Upper lobe of right lung (tissue), 1 donor: ENCODE data around the gene LIPH. TPM values are rescaled to one million over a fixed set of nuclear protein-coding genes. Genes with fewer than 3 reads are reported as not detected.

Source experiments
- ATAC-seq: fragments of 200-7000 bp; cut with Tn5 transposase; one replicate; pipeline ENCODE4 v1.9.1; 2020; ENCODE audit warnings: mild to moderate bottlenecking, moderate library complexity
- DNase-seq: peaks from one replicate; pipeline ENCODE4 v3.0.0-alpha.2; 2020
- H3K27ac ChIP-seq: fragments of 200-600 bp; one replicate; pipeline ENCODE4 v1.8.0; 2022
- H3K27me3 ChIP-seq: fragments of 200-600 bp; one replicate; pipeline ENCODE4 v1.8.0; 2022; ENCODE audit warnings: mild to moderate bottlenecking
- H3K36me3 ChIP-seq: fragments of 200-600 bp; one replicate; pipeline ENCODE4 v1.8.0; 2022
- H3K4me1 ChIP-seq: fragments of 200-600 bp; one replicate; pipeline ENCODE4 v1.8.0; 2022
- H3K4me3 ChIP-seq: fragments of 200-600 bp; one replicate; pipeline ENCODE4 v1.8.0; 2022; ENCODE audit warnings: mild to moderate bottlenecking
- H3K9me3 ChIP-seq: fragments of 200-600 bp; one replicate; pipeline ENCODE4 v1.8.0; 2022
- CTCF ChIP-seq: fragments of 200-600 bp; IDR thresholded peaks from one replicate; pipeline ENCODE4 v1.8.0; 2022; ENCODE audit warnings: antibody characterized with exemption
- intact Hi-C: fragments of 100-400 bp; cut with DNase I; formaldehyde crosslinking; loops from one replicate; pipeline ENCODE4 v1.11.0; 2022
- total RNA-seq: library from RNA; stranded (reverse); fragmentation: NEBNext Ultra II Directional; extraction: Animal tissue kit (Norgen Biotek cat#: 25700); gene quantifications from one replicate; pipeline ENCODE4 v1.2.1, GENCODE V29; 2021
- donor health status: DM: no; HTN: yes; CAD: no; lungs with severe emphysema.

The LIPH gene
- total RNA-seq, 1 donor from 2014 or later: 38.0 TPM

DNA sequence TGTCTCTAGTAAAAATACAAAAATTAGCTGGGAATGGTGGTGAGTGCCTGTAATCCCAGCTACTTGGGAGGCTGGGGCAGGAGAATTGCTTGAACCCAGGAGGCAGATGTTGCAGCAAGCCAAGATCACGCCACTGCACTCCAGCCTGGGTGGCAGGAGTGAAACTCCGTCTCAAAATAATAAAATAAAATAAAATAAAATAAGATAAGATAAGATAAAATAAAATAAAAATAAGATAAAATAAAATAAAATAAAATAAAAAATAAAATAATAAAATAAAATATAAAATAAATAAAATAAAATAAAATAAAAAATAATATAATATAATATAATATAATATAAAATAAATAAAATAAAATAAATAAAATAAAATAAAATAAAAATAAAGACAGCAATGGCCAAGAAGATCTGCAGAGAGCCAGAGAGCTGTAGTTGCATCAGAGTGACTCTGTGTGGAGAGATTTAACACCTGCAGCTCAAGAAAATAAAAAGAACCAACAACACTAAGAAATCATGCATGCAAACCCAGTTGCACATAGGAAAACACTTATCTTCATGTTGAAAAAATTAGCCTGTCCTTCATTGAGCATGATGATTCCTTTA is 25.9 kb downstream of the LIPH start:
- no peak for TF ChIP-seq CTCF
- H3K9me3 ChIP-seq: no peaks in the 10 kb centered on the region
- no peaks in the 10 kb centered on the region for H3K27me3 ChIP-seq
- intact Hi-C loops: no loop called here
- ATAC-seq (no peak), DNase-seq (no peak)
- H3K27ac ChIP-seq: no peak overlapping the region
- no peaks in the 10 kb centered on the region for H3K4me1 ChIP-seq
- H3K36me3 ChIP-seq: peaks cover 6% of the 10 kb centered on the region
- no peak overlapping the region for H3K4me3 ChIP-seq

DNA sequence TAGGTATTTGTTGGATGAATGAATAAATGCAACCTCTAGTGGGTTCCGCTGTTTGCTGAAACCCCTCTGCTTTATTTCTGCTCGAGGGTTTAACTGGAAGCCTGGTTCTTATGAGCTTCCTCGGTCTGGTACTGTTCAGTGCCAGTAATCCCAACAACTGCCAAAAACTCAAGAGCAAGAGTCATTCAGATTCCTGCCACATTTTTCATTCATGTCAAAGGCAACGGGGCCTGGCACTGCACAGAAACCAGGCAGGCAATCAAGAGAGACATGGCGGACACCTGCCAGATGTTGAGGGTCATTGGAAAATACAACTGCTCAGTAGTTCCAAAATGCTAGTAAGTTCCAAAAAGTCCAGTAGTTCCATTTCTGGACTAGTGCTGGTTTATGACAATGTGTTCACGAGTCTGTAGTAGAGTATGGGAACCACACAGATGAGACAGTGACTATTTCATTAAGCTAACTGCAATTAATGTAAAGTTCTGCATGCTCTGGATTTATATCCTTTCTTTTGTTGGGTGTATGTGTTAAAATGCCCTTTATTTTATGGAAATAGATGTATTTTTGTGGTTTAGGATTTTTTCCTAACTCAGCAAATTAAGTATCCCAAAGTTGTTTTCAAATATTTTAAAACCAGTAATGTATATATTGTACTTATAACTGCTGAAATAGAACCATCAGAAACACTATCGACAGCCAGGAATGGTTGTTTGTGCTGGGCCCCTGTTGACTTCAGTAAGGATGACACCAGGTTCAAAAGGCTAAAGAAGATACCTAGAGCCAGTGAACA is 30.8 kb downstream of the LIPH start:
- no peak overlapping the region for H3K27ac ChIP-seq

DNA sequence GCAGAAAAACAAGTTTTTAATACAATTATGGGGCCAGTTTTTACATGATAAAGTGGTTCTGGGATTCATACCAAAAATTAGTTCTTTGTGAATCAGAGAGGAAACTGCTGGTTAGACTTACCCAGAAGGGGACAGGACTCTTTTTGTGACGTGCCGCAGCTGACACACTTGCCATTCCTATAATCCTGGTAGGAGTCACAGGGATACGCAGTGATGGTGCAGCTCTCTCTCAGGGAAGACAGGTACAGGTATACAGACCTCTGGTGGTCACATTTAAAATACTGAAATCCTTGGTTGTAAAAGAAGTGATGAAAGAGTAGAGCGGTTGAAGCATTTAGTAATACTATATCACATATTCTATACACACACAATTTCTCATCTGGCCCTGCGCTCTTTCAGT is 33.4 kb downstream of the LIPH start:
- Histone ChIP-seq H3K4me3 (no peak overlapping the region), H3K27ac (no peak overlapping the region), H3K27me3 (no peaks in the 10 kb centered on the region), H3K9me3 (no peaks in the 10 kb centered on the region), H3K36me3 (peaks cover 8% of the 10 kb centered on the region), H3K4me1 (no peaks in the 10 kb centered on the region)
- DNase-seq (no peak), ATAC-seq (no peak)
- intact Hi-C loops: no loop called here
- TF ChIP-seq CTCF: no peak

More for the DNA sequence above, 30.8 kb downstream of the LIPH start:
- no peak for TF ChIP-seq CTCF
- intact Hi-C loops: no loop called here
- H3K9me3 ChIP-seq: no peaks in the 10 kb centered on the region
- DNase-seq: no peak
- ATAC-seq: peak; percentile 65
- peaks cover 9% of the 10 kb centered on the region for H3K36me3 ChIP-seq
- no peaks in the 10 kb centered on the region for H3K27me3 ChIP-seq
- H3K4me3 ChIP-seq: no peak overlapping the region
- no peaks in the 10 kb centered on the region for H3K4me1 ChIP-seq

DNA sequence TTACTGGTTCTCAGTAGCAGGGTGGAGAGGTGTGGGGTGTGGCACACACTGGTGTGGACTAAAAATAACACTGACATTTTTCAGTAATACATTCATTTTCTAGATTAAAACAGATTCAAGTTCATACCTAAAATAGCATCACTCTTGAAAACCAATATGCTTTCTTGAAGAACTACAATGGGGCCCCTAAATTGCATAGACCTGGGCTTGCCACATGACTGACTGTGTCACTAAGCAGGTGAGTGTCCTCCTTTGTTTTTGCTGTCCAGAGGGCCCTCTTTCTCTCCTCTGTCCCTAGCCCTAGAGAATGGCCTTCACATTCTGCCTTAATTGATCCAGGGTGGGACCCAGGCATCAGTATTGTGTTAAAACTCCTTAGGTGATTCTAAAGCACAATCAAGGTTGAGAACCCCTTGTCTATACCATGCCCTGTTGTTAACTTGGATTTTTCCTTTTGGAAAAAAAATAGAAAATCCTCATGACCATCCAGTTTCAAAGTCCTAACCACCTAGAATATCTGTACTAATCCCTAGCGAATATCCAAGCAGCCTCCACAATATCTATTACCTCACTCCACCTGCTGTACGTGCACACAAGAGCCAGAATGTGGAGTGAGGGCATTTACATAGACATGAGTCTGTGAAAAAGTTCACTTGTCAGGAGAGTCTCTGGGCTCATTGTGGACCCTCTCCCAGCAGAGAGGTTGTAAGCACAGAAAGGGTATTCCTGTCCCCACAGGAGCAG is 34.8 kb downstream of the LIPH start:
- intact Hi-C loops: no loop called here
- Histone ChIP-seq H3K4me3 (no peak overlapping the region), H3K27me3 (no peaks in the 10 kb centered on the region), H3K36me3 (peaks cover 7% of the 10 kb centered on the region), H3K9me3 (no peaks in the 10 kb centered on the region), H3K27ac (no peak overlapping the region), H3K4me1 (no peaks in the 10 kb centered on the region)
- no peak for TF ChIP-seq CTCF
- DNase-seq: no peak
- ATAC-seq: no peak

DNA sequence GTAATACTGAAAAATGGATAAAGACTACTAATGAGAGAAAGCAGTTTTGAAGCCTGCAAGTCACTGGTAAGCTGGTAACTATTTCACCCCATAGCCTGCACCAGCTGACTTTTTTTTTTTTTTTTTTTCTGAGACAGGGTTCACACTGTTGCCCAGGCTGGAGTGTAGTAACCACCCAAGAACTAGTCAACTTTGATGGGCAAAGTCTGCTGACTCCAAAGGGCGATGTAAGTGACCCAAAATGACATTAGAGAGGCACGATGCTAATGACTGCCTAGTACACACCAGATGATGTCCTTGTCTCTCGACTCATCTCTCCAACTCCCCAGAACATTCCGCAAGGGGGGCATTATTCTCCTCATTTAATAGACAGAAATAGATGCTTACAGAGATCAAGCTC is 40.7 kb downstream of the LIPH start:
- intact Hi-C loops: no loop called here
- H3K4me3 ChIP-seq: no peak overlapping the region
- H3K4me1 ChIP-seq: no peaks in the 10 kb centered on the region
- DNase-seq (no peak), ATAC-seq (no peak)
- no peak for TF ChIP-seq CTCF
- no peak overlapping the region for H3K27ac ChIP-seq
- H3K9me3 ChIP-seq: no peaks in the 10 kb centered on the region
- H3K36me3 ChIP-seq: peaks cover 26% of the 10 kb centered on the region
- no peaks in the 10 kb centered on the region for H3K27me3 ChIP-seq
